ENCODE measurements around the gene MAGOHB.
"Not testable (repeated sequence)": the region's sequence is repeated elsewhere in the genome, so short reads cannot be mapped to it uniquely, and the experiment has no call there.

Gene MAGOHB

DNA sequence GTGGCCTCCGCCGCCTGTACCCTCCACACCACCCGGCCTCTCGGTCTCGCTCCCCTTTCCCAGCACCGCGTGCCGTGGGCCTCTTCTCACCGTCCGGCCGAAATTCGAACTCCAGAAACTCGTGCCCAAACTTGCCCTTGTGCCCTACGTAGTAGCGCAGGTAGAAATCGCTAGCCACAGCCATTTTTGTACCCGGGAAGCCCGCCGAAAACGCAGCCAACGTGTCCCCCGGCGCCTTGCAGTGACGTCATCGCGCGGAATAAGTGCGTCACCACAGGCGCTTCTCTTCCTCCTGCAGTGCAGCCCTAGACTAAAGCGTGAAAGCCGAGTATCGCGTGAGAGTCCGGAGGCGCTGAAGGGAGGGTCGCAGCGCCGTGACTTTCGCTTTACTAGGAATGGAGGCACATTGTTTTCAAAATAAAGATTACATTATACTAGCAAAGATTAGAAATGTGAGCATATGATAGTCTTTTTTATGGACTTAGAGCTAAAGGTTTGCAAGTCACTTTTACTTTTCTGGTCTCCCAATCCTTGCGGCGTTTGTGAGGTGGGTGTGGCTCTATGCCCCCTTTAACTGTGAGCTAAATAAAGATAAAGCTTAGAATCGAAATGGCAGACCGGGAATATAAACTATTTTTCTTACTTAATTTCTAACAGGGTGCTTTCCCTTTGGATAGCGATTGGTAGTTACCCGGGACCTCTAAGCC is at the start of gene MAGOHB:
TSS of gene MAGOHB (minus strand) at position 261 of the 707 bp plus-strand sequence. CDS start at position 184, 77 bp downstream.
- peak; percentile 97 for DNase-seq

DNA sequence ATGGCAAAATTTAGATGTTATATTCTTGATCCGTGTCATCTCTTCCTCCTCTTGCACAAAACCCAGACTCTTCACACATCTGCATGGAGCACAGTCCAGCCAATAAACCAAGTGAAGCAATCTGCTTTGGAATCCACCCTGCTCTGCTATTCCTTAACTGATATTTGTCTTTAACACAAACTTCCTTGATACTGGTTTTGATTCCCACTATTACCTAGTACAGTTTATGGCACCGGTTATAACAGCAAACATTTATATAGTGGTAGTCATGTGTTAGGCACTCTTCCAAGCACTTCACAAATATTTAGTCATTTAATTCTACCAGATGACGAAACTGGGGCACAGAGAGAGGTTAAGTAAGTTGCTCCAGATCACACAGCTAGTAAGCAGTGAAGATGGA is 47.9 kb upstream of the MAGOHB start:
- DNase-seq = no peak

DNA sequence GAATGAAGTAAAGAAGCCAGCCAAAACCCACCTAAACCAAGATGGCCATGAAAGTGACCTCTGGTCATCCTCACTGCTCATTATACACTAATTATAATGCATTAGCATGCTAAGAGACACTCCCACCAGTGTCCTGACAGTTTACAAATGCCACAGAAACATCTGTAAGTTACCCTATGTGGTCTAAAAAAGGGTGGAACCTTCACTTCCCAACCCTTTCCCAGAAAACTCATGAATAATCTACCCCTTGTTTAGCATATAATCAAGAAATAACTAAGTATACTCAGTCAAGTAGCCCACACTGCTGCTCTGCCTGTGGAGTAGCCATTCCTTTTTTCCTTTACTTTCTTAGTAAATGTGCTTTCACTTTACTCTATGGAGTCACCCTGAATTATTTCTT is 40.6 kb upstream of the MAGOHB start:
- no peak for DNase-seq

DNA sequence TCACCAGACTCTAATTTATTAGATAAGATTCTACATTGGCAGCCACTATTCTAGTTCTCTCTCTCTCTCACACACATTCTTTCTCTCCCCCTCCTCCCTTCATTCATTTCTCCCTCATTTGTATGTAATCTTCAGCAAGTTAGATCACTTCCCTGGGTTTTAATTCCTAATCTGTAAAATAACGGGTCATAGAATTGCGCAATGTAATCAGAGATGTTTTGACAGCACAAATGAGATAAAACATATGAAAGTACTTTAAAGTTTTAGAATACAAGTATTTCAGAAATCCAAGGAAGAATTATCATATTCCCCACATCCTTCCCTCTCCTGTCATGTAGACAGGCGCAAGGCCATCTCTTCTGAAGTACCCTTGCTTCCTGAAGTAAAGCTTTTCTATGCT is 38.8 kb upstream of the MAGOHB start:
- no peak for DNase-seq

DNA sequence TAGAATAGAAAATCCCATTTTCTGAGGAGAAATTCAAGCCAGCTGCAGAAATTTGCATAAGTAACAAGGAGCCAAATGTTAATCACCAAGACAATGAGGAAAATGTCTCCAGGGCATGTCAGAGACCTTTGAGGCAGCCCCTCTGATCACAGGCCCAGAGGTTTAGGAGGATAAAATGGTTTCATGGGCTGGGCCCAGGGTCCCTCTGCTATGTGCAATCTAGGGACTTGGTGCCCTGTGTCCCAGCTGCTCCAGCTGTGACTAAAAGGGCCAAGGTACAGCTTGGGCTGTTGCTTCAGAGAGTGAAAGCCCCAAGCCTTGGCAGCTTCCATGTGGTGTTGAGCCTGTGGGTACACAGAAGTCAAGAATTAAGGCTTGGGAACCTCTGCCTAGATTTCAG is 33.2 kb upstream of the MAGOHB start:
- not testable (repeated sequence) for DNase-seq

DNA sequence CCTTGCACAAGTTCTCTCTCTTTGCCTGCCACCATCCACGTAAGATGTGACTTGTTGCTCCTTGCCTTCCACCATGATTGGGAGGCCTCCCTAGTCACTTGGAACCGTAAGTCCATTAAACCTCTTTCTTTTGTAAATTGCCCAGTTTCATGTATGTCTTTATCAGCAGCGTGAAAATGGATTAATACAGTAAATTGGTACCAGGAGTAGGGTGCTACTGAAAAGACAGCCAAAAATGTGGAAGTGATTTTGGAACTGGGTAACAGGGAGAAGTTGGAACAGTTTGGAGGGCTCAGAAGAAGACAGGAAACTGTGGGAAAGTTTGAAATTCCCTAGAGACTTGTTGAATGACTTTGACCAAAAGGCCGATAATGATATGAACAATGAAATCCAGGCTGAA is 32.5 kb upstream of the MAGOHB start:
- no peak for DNase-seq

DNA sequence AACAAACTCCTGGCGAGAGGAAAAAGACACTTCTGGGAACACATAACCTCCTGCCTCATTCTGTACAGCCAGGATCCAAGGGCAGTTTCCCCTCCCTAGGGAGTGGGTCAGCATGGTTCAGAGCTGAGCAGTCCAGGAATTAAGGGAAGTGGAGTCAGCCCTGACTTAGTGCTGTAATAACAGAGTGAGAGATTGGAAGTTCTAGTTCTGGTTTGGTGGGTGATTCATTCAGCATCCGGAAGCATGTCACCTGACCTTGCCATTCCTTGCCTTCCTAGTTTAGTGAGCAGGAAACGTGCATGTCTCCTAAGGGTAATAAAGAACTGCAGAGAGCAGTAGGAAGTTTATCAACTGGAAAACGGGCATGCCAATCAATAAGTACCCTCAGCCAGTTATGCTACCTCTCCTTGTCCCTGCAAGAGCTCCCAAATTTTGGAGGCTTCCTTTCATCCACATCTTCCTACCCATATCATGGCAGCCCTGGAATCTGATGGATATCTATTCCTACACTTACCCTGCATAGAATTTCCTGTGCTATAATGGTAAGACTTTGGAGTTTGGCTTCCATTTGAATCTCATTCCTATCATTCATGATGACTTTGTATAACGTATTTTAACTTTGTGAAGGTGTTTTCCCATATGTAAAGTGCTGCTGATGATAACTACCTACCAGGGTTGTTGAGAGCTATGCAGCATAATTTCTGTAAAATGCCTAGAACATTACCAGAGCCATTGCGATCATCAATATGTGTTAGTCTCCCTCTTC is 28.5 kb upstream of the MAGOHB start:
- DNase-seq = no peak

DNA sequence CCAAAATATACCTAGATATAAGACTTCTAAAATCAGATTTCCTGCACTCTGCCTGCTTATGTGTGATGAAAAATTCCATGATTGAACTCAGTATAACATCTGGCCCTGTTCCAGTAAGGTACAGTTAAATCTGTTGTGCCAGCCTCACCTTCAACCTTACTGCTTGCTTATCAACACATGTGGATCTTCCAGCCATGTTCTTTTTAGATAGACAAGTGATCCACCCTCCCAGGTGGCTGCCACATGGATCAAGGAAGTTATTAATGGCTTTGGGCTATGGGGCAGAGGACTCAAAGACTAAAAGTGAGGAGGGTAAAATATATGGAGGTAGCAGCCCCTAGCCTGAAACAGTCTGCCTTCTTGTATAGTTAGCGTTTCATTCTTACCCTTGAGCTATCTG is 25.3 kb upstream of the MAGOHB start:
- DNase-seq = no peak

DNA sequence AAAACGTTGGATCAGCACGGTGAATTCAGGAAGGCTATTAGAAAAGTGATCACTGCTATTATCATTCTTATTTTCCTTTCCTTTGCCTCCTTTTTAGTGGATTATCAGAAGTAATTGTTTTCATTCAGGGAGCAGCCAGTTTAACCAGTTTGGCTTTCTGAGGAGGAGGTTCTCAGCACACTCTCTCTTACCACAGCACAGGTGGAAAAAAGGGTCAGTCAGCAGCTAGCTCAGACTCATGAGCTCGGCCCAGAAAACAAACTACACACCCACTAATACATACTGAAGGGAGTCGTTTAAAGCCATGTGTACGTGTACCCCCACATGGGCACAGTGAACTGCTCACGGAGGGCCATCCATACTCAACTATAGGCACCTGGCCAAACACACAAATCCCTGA is 23.2 kb upstream of the MAGOHB start:
- no peak for DNase-seq

DNA sequence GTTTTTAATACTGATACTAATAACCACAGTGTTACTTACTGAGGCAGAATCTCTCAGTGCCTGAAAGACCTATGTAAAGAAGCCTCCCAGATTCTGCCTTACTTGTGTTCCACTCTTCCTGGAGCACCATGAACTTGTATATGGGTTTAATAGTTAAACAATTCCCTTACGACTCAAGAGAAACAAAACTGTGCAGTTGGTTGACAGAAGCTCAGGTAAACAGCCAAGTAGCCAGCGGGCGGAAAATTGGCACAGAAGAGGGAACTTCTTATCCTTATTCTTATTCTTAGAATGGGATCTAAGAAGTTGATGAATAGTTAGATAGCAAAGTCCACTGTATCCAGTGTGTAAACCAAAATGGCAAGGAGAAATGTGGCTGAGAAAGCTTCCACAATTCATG is 22.7 kb upstream of the MAGOHB start:
- DNase-seq = no peak

DNA sequence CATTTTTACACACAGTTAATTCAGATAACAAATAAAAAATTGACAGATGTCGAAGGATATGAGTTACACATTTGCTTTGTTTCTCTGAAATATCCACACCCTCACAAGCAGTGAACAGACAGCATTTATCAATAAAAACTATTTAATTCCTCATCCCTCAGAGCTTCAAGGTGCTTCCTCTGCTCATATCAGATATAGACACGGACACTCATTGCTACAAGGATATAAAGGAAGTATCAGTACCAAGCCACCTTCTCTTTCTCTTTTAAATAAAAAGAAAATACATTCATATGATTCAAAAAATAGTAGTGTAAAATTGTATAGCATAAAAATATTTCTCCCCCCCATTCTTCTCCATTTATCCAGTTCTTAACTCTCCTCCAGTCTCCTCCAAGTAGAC is 21.9 kb upstream of the MAGOHB start:
- no peak for DNase-seq

DNA sequence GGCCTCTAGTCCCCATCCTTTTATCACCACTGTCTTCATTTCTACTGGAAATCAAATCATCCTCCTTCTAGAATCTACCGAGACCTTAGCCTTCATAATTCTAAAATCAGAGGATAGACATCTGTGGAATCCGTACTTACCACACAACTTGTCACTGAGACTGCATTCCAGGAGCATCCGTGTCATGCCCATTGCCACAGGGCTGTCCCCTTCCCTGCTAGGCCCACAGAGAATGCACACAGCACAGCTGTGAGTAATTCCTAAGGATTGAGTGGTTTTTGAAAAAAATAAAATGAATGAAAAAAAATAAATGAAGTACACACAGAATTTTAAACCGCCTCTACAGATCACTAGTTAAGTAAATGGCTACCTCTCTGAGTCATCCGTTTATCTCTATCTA is 21.0 kb upstream of the MAGOHB start:
- DNase-seq = no peak

DNA sequence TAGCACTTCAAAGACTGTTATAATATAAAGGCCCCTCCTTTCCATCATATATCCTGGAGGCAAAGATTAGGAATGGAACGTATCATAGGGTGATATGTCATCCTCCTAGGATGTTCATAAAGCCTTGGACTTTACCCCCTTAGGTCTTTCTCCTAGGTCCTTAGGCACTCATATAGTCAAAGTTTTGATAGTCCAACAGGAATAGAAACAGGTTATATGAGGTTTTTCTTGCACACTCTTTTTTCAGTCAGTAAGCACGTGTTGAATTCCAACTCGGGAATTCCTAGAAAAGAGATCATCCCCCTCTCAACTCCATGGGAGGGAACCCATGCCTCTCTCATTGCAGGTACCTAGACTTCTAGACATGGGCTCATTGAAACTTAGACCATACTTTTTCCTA is 20.1 kb upstream of the MAGOHB start:
- no peak for DNase-seq

DNA sequence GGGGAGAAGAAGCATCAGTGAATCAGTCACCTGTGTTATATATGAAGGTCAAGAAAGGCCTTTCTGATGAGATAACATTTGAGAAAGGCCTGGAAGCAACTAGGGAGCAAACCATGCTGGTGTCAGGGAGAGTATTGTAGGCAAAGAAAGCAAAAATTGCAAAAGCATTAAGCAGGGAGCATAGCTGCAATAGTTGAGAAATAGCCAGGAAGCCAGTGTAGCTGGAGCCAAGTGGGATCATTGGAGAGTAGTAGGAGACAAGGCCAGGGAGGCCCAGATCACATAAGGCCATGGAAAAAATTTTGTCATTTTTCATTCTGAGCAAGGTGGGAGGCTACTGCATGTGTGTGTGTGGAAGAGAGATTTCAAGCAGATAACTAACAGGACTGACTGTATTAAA is 18.8 kb upstream of the MAGOHB start:
- no peak for DNase-seq

DNA sequence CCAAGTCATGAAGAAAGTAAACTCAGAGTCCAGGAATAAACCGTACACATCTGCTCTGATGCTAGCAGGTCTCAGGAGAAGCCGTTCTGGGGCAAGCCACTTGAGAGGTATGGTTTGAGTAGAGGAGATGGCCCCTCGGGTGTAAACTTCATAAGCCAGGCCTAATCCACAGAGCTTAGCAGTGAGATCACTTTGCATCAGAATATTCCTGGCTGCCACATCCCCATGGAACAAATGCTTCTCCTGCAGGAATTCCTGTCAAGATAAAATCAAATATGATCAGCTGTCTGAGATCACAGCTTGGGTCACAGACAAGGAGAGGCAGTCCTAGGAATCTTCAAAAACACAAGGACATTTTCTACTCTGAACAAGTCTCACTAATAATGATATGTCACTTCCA is 11.2 kb upstream of the MAGOHB start:
- DNase-seq = no peak

DNA sequence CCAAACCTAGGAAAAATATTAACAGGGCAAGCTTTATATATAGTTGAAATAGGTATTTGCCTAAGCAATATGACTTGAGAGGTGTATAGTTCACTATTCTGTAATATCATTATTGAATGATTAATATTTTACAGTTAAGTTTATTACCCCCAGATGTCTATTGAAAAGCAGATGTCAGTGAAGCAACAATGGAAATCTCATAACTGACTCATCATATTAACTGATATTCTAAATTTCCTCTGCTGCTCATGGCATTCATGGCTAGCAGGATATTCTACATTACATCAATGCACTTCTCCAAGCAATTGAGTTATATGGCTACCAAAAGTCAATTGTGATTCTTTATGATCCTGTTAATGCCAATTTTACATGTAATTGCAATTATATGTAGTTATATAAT is 9.7 kb upstream of the MAGOHB start:
- DNase-seq = no peak

DNA sequence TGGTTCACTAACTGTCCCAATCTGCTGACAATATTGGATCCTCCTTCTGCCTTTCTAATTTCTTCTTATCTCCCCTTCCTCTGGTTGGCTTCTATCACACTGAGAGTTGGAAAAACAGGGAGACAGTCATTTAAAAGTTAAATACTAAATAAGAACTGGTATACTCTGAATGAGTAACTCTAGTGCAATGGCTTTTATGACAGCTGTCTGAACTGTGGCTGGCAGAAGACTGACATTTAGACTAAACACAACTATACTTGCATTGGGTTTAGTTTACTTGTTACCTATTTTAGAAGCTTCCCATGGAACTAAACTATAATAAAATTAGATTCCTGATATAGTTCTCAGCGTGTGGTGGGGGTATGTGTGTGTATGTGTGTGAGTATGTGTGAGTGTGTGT is 7.9 kb upstream of the MAGOHB start:
- no peak for DNase-seq

DNA sequence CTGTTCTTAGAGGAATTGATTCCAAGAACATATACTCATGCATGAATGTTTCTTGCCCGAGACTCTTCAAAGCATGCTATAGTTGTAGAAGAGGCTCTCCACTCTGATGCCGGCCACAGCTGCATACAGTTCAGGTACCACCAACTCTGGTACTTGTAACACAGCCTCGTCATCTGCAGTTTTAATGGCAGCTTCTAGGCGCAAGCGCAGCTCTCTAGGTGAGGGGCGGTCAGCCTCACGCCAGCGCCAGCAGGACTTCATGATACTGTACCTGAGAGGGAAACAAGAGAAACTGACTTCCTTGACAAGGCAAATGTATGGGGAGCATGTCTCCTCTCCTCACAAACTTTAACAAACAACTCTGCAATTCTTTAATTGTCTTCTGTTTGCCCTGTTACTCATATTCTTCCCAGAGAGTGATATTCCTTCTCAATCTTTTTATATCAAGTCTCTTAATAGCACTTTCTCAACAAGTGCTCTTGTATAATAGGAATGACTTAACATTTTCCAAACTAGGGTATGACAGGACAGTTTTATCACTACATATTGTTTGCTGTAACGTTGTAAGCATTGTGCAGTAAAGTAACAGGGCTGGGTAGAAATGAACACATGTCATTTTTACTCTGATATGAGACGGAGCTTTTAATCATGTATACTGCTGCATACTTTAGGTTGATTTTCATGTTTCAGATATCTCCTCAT is 6.8 kb upstream of the MAGOHB start:
- no peak for DNase-seq

DNA sequence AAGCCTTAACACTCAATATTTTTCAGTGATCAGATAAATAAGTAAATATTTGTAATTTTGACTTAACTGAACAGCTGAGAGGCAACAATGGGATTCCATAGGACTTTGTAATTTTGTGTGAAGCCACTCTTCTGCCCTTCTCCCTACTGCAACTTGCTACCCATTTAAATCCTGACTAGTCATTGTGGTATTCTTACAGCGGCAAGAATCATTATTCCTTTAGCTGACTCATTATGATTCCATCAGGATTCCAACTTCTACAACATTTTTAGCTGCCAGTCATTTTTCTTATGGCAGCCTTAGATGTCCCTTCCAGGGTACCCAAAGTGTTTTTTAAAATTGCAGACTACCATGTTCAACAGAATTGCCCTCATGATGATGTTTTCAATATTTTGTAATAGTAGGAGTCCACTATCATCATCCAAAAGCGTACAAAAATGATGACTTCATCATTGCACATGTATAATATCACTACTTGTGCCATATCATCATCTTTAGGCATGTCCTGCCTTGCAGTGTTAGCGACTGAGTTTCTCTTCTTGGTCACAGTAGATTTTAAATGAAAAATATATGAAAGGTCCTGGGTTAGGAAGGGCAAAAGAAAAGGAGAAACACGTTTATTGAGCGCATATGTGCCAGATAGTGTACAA is 5.1 kb upstream of the MAGOHB start:
- no peak for DNase-seq

DNA sequence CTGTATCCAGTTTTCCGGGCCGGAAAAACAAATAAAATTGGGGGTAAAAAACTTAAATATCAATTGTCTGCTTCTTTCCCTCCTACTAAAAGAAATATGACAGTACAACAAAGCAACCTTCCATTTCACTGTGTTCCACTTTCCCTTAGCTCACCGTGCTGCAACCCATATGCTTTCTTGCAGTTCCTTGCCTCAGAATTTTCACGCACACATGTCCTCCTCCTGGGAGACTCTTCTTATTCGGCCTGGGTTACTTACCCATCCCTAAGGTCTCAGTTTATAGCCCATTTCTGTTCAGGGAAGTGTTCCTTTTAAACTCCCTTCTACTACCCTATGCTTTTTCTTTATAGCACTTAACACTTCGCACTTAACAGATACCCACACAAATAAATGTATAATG is 4.5 kb upstream of the MAGOHB start:
- no peak for DNase-seq

DNA sequence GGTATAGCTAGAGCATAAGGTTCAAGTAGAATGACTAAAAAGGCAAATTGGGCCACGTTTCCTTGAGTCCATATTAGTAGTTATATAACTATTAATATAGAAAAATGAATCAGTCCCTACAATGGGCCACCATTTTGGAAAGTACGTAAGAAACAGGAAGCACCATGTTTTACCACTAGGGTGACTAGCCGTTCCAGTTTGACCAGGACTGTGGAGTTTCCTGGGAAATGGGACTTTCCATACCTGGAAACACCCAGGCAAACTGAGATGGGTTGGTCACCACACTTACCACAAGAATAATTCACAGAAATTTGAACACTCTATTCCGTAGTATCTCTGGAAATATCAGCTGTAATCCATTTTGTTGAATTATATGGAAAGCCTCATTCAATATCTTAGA is 2.1 kb upstream of the MAGOHB start:
- peak; percentile 13 for DNase-seq

DNA sequence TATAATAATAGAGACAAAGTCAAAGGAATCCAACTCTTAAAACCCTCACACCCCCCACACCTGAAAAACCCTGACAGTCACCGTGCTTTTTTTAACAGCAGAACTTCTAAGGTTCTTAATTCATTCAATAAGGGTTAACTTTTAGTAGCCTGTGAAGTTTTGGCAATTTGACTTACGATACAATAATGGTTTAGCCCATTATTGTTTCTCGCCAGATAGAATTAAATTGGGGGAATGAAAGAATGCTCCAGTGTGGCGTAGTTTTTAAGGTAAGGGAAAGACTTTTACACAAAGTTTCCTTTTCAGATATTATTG is 604 bp upstream of the MAGOHB start:
- no peak for DNase-seq

DNA sequence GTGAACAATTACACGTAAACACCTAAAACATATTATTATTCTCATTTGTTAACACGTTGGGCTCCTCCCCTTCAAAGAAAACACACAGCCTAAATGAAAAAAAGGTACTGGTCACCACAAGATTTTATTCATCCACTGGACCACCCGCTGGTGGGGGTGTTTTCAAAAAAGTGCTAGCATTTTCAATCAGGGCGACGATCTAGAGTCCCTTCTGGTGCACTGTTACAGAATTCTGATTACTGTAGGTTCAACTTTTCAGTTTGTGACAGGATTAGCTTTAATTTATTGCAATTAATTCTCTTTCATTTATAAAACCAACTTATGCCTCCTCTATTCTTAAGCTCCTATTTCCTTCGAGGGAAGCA is 443 bp downstream of the MAGOHB start:
- no peak for DNase-seq

DNA sequence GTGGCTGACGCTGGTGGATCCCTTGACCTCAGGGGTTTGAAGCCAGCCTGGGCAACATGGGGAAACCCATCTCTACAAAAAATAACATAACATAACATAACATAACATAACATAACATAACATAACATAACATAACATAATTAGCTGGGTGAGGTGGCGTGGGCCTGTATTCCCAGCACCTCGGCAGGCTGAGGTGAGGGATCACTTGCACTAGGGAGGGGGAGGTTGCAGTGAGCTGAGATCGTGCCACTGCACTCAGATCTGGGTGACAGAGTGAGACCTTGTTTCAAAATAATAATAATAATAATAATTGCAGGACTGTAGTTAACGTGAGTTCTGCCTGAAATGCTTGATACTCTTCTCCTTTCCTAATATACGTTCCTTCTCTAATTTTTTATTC is 1.3 kb downstream of the MAGOHB start:
- no peak for DNase-seq

All from activated CD4-positive, alpha-beta T cell treated with anti-CD3 and anti-CD28 coated beads, Interleukin-10, Interleukin-2, amounts not matched to agents 100 ng/mL and 50 ng/mL, durations not matched to agents 16 hours and 8 hours (primary cell).